HUDEP-2 (cell line): ENCODE data around the gene ACE.

Source experiments
- DNase-seq, 76 experiments: peaks; one replicate each; lab custom pipeline; 2025; ENCODE audit not compliant: unreplicated experiment in 76 of 76; lab: John Stamatoyannopoulos, UW

ACE gene

DNA sequence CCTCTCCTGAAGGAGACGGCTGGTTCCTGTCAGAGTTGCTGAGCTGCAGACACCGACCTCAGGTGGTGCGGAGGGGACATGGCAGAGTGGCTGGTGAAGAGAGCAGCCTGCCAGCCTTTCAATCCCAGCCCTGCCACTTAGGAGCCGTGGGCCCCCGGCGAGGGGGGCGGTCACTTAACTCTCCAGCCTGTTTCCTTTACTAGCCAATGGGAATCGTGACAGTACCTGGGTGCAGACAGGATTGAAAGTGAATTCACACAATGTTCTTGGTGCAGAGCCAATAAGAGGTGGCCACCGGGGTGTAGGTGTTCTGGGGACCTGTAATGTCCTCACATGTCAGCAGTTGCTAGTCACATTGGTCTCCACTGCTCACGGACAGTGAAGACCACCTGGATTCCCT, 13.5 kb downstream of the ACE start:
- DNase-seq: no peak

DNA sequence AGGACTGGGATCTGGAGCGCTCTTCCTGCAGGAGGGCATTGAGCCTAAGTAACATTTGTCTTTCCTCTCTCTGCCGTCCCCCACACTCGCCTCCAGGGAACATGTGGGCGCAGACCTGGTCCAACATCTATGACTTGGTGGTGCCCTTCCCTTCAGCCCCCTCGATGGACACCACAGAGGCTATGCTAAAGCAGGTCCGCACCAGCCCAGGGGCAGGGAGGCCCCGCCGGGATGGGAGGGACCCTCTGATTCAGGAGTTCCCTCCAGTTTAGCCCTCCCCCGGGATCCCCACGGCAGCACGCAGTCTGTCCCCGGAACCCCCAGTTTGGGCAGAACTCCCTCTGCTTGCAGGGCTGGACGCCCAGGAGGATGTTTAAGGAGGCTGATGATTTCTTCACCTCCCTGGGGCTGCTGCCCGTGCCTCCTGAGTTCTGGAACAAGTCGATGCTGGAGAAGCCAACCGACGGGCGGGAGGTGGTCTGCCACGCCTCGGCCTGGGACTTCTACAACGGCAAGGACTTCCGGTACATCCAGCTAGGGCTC, 14.1 kb downstream of the ACE start:
- DNase-seq: no peak

DNA sequence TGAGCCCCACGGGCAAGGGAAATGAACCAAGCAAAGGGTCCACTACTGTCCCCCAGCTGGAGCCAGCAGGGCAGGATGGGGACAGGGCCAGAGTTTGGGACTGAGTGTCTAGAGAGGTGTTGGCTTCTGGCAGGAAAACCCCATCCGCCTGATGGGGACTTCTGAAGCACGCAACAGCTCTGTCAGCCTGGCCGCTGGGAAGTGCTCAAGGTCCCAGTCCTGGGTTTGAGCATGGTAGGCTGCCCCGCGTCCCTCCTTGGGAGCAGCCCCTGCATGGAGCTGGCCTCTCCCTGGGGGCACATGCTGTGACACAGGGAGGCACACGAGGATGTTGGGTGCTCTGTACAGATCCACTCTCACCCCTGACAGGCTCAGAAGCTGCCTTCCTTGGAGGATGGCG, 14.6 kb downstream of the ACE start:
- DNase-seq: no peak

DNA sequence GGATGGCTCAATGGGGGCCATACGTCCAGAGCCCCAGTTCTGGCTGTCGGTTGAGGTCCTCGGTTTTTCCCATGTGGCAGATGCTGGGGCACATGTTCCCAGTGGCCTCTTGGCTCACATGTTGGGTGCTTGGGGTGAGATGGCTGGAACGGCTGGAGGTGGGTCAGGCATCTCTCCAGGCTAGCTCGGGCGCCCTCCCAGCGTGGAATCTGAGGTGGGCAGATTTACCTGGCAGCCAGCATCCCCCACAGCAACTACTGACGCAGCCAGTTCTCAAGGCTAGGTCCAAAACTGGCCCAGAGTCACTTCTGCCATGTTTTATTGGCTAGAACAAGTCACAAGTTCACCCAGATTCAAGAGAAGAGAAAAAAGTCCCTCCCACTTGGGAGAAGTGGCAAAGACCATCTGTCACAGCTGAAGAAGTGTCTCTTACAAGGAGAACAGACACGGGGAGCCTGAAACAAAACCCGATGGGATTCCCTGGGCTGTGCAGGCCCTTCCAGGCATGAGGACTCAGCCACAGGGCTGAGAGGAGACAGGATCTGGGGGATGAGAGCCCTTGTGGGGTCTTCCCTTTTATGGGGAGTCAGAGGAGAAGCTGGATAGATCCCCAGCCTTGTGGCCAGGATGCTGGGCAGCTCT, 15.2 kb downstream of the ACE start:
- no peak for DNase-seq

DNA sequence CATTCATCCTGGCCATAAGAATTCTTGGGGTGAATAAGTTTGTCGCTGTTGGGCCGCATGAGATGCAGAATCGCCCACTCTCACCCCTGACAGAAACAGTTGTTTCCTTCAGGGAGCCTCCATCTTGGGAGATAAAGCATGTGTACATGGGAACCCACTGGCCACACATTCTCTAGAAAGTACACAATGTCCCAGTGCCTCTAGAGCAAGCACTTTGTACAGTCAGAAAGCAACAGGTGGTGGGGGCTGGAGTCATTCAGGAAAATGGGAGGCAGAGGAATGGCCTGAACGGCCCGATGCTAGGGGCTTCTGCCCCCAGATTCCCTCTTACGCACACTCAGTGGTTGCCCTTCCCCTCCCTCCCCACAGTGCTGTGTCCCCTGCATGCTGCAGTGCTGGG, 16.1 kb downstream of the ACE start:
- DNase-seq: no peak

DNA sequence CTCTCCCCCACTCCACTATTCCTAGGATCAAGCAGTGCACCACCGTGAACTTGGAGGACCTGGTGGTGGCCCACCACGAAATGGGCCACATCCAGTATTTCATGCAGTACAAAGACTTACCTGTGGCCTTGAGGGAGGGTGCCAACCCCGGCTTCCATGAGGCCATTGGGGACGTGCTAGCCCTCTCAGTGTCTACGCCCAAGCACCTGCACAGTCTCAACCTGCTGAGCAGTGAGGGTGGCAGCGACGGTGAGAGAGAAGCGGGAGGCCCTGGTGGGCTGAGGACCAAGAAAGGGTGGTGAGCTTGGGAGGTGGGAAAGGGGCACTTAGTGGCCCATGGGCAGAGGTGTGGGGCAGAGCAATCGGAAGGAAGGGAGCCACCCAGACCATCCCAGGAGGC, 16.6 kb downstream of the ACE start:
- DNase-seq: no peak

DNA sequence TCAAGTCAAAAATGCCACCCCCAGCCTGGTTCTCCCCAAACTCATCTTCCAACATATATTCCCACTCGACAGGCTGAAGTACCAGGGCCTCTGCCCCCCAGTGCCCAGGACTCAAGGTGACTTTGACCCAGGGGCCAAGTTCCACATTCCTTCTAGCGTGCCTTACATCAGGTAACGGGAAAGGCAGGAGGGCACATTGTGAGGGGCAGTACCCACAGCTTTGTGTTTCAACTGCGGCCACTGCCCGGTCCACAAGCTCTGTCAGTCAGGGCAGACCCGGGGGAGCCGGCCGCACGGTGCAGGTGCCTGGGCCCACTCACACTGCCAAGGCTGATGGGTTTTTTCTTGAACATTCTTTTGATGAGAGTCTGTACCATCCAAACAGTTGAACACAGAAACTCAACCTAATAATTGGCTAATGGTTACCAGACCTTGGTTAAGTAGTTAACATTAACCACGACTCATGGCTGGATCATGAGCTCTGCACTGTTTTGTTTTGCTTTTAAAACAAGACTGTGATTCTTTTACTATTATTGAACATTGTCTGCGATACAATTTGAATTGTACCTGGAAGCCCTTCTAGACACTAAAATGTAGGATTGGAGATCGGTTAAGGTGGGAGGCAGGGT, 17.6 kb downstream of the ACE start:
- DNase-seq: no peak

DNA sequence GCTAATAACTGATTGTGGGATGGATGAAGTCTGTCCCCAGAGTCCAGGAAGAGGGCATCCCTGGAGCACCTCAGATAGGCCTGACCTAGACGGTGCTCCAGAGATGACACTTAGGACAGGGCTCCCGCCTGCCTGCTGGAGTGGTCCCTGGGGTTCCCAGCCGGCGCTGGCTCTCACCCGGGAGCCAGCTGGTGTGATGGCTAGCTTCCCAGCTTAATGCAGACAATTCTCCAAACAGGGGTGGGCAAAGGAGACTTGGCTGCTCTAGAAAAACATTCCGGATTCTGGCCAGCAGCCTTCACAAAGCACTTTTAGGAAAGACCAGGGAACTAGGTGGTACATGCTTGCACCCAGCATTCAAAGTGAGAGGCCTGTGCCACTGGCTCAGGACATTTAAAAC, 18.6 kb downstream of the ACE start:
- DNase-seq: no peak

DNA sequence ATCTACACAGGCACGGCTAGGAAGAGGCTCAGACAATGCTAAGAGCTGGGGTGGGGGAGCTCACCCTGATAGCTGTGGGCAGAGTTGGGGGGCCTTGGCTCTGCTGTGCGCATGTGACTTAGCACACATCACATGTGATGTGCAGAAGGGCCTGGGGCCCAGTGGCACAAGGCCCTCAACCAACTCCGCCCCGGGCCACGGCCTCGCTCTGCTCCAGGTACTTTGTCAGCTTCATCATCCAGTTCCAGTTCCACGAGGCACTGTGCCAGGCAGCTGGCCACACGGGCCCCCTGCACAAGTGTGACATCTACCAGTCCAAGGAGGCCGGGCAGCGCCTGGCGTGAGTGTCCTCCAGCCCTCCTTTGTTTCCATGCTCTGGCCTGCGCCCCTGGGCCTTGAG, 19.3 kb downstream of the ACE start:
- DNase-seq: no peak

DNA sequence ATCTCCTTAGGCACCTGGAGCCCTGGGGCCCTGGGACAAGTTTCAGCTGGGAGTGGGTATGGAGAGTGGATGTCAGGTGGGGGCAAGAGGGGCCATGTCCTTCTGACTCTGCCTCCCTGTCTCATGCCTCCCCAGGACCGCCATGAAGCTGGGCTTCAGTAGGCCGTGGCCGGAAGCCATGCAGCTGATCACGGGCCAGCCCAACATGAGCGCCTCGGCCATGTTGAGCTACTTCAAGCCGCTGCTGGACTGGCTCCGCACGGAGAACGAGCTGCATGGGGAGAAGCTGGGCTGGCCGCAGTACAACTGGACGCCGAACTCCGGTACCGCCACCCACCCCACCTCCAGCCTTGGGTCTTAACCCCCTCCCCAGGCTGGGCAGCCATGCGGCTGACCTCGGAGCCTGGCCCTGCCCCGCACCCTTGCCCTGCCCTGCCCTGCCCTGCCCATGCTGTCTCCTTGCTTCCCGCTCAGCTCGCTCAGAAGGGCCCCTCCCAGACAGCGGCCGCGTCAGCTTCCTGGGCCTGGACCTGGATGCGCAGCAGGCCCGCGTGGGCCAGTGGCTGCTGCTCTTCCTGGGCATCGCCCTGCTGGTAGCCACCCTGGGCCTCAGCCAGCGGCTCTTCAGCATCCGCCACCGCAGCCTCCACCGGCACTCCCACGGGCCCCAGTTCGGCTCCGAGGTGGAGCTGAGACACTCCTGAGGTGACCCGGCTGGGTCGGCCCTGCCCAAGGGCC, 20.0 kb downstream of the ACE start:
- DNase-seq: no peak

DNA sequence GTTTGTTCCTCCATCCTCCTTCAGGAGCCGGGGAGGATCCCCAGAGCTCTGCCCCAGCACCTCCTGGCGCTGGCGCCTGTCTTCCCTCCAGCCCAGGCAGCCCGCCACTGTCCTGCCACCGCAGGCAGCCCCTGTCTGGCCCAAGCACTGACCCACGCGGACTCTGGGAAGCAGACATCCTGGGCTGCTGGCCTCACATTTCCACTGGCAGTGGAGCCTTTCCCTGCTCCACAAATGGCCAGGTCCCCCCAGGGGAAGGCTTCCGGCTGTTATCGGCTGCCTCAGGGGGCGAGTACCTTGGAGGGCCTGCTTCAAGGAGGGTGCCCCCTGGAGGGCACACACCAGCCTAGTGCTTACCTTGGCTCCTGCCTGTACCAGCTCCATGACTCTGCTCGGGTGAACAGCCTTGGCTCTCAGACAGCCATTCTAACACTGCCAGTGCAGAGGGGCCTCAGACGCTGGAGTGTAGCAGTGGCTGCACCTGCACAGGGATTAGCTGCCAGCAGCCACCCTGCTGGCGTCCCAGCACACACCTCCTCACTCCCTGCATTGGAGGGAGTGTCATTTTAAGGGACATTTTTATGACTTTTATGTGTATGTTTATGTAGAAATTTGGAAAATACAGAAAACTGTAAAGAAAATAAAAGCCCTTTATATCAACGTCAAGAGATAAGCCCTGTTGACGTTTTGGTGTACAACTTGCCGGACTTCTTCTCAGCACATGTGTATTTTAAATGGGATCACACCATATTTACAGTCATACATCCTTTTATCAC, 21.0 kb downstream of the ACE start:
- DNase-seq: peak in 17 of 76 experiments; percentile 1 to 37 (median 12)

DNA sequence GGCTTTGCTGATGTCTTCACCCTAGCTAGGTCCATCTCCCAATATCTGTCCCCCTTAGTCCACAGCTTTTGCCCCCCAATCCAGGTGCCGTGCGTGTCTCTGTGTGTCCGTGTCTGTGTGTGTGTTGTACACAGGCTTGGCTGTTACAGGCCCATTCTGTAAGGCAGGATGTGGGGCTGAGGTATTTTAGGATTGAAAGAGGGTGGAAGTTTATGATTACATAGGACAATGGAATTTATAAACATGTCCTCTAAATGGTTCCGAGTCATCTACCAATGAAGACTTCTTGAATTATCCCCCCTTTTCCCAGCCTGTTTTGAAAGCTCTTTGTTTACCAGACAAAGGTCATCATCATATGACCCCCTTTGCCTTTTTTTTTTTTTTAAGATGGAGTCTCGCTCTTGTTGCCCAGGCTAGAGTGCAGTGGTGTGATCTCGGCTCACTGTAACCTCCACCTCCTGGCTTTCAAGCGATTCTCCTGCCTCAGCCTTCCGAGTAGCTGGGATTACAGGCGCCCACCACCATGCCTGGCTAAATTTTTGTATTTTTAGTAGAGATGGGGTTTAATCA, 21.9 kb downstream of the ACE start:
- no peak for DNase-seq

DNA sequence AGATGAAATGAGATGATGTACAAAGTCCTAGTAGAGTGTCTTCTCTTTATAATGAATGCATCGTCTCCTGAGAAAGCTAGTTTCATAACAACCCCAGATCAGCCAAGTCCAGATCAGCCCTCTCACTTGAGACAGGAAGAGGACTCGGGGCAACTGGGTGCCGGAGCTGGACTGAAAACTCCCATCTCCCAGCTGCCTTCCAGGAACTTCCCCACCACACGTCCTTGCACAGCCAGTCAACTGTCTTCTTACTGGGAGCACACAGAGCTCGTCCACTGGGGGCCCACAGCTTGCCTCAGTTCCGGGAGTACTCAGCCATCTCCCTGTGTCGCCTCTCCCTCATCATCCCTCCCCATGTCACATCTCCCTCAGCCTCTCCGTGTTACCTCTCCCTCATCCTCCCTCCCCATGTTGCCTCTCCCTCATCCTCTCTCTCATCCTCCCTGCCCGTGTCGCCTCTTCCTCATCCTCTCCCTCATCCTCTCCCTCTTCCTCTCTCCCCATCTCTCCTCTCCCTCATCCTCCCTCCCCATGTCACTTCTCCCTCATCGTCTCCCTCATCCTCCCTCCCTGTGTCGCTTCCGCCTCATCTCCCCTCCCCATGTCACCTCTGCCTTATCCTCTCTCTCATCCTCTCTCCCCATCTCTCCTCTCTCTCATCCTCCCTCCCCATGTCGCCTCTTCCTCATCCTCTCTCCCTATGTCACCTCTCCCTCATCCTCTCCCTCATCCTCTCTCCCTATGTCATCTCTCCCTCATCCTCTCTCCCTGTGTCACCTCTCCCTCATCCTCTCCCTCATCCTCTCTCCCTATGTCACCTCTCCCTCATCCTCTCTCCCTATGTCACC, 23.9 kb downstream of the ACE start:
- no peak for DNase-seq

DNA sequence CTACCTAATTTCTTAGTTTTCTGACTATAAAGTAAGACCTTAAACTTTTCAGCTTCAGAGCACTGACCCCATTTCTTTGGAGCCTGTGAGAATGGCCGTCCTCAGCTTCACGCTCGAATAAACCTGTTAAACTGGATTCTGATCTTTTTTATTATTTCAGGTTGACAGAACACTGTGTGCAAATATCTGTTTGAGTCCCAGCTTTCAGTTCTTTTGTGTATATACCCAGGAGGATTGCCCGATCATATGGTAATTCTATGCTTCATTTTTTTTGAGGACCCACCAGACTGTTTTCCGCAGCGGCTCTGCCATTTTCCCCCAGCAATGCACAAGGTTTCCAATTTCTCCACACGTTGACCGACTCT, 26.5 kb downstream of the ACE start:
- DNase-seq: no peak

DNA sequence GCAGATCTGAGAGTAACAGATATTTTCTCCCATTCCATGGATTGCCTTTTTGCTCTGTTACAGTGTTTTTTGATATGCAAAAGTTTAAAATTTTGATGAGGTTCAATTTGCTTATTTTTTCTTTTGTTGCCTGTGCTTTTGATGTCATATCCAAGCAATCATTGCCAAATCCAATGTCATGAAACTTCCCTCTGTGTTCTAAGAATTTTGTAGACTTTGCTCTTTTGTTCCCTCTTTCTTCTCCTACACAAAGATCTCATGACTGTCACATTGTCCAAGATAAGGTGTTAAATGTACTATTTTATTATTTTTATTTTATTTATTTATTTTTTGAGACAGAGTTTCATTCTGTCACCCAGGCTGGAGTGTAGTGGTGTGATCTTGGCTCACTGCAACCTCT, 27.4 kb downstream of the ACE start:
- no peak for DNase-seq

DNA sequence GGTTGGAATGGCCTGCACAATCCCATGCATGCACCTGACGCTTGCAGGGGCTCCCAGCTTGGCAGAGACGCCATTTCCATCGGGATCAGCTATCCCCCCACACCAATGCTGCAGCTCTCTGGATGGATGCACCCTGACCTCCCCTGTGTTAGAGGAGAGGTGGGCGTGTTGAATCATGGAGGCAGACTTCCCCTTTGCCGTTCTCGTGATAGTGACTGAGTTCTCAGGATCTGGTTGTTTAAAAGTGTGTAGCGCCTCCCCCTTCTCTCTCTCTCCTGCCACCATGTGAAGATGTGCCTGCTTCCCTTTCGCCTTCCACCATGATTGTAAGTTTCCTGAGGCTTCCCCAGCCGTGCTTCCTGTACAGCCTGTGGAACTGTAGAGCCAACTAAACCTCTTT, 28.5 kb downstream of the ACE start:
- no peak for DNase-seq

DNA sequence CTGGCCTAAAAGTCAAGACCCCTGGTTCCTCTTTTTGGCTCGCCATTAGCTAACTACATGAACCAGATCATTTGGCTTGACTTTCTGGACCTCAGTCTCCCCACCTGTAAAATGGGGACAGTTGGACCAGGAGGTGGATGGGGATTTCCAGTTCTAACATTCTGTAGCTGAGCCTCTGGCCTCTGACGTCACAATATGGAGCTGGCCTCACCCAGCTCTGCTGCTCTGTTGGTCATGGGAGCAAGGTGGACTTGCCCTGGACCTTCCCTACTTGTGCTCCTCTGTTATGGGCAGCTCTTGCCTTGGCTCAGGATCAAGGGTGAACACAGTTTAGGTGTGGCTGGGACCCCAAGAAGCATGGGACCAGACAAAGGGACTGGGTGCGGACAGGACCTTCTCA, 29.8 kb downstream of the ACE start:
- DNase-seq: no peak

DNA sequence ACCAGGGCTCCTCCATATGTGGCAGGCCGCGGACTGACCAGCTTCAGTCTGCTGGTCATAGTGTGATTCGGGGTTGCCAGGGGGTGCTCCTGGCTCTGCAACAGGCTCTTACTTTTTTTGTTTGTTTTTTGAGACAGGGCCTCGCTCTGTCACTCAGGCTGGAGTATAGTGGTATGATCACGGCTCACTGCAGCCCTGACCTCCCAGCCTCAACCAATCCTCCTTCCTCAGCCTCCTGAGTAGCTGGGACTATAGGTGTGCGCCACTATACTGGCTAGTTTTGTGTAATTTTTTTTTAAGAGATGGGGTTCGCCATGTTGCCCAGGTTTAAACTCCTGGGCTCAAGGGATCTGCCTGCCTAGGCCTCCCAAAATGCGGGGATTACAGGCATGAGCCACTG, 34.5 kb downstream of the ACE start:
- no peak for DNase-seq

DNA sequence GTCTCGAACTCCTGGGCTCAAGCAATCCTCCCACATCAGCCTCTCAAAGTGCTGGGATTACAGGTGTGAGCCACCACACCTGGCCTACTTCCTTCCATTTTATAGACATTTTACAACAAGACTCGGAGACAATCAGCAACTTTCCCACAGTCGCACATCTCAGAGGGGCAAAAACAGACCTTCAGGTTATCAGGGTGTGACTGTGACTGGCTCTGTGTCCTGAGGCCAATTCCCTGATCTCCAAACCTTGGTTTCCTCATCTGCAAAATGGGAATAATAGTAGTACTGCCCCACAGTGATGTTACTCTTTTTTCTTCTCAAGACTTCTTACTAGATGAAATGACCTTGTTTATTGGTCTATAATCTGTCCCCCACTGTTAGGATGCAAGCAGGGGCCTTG, 35.5 kb downstream of the ACE start:
- no peak for DNase-seq
